Adrenal gland (tissue), 5 donors: ENCODE measurements around the gene BBS9.

Source experiments
- POLR2A ChIP-seq, 2 donors: fragments of 450-650 bp; IDR thresholded peaks; one replicate each; pipeline ENCODE4 v1.6.1; 2017; ENCODE audit warnings: antibody characterized with exemption in 2 of 2, mild to moderate bottlenecking in 2 of 2, moderate library complexity in 1 of 2
- TF ChIP-seq, protein P1 (sequence below), 6 experiments: fragments of 450-650 bp in 4 of 6; fragments of 200-600 bp in 2 of 6; sonication (generic) in 1 of 6; IDR thresholded peaks; 1 replicate in 5 of 6; 2 replicates in 1 of 6; pipeline versions ENCODE4 v1.5.1 to v1.8.0; 2016 to 2021; ENCODE audit warnings: antibody characterized with exemption in 6 of 6, mild to moderate bottlenecking in 2 of 6, moderate library complexity in 1 of 6
- donor health status: DM: no; HTN: no; CAD: no.

DNA sequence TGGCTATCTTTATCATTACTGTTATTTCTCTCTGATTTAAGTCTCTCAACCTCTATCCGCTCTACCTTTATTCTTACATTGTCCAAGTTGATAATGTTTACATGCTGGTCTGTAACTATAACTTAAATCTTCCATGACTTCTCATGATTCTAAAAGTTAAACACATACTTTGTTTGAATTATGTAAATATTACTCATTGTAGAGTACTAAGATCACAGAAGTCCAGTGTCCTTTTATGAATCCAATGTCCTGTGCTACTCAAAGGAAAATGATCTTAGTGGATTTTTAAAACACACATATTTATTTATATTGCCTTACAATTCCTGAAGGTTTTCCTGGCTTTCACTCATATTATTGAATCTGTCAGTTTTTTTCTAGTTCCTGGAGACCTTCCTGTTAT, 70.9 kb downstream of the BBS9 start:
- TF ChIP-seq, protein P1, sequence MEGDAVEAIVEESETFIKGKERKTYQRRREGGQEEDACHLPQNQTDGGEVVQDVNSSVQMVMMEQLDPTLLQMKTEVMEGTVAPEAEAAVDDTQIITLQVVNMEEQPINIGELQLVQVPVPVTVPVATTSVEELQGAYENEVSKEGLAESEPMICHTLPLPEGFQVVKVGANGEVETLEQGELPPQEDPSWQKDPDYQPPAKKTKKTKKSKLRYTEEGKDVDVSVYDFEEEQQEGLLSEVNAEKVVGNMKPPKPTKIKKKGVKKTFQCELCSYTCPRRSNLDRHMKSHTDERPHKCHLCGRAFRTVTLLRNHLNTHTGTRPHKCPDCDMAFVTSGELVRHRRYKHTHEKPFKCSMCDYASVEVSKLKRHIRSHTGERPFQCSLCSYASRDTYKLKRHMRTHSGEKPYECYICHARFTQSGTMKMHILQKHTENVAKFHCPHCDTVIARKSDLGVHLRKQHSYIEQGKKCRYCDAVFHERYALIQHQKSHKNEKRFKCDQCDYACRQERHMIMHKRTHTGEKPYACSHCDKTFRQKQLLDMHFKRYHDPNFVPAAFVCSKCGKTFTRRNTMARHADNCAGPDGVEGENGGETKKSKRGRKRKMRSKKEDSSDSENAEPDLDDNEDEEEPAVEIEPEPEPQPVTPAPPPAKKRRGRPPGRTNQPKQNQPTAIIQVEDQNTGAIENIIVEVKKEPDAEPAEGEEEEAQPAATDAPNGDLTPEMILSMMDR (IDR thresholded peaks at IDR 0.05): no peak
- TF ChIP-seq POLR2A (IDR thresholded peaks at IDR 0.05): no peak
